HCT116 (cell line): ENCODE data around the gene NXPH2. TPM values are rescaled to one million over a fixed set of nuclear protein-coding genes. Genes with fewer than 3 reads are reported as not detected.

ENCODE experiments used
- ATAC-seq: fragments of 200-7000 bp; cut with Tn5 transposase; 2 replicates; pipeline ENCODE4 v1.9.1; 2020; ENCODE audit warnings: mild to moderate bottlenecking, moderate library complexity
- BruUV-seq: library from RNA; stranded (reverse); fragments of 400-500 nt; replicated peaks from 2 replicates; lab custom pipeline; 2021; lab: Mats Ljungman, UMichigan
- CTCF ChIA-PET: fragments of 300-600 bp; sonication (Branson Sonifier 250); formaldehyde crosslinking; loops from one replicate; lab custom pipeline; 2021; ENCODE audit warnings: antibody characterized with exemption; lab: Charles Lee
- POLR2A ChIA-PET: fragments of 300-600, 350-600 bp; sonication (Branson Sonifier 250); formaldehyde crosslinking; loops from one replicate; lab custom pipeline; 2021; ENCODE audit warnings: antibody characterized with exemption; lab: Charles Lee
- RAD21 ChIA-PET, 2 experiments: fragments of 300-600 bp; sonication (Branson Sonifier 250); formaldehyde crosslinking; loops; one replicate each; lab custom pipeline; 2023; ENCODE audit warnings: low total read pairs in 2 of 2; ENCODE audit not compliant: uncharacterized antibody in 2 of 2, unreplicated experiment in 2 of 2, low non-redundant PET in 1 of 2; lab: Charles Lee
- DNase-seq: peaks from one replicate; pipeline ENCODE4 v3.0.0-alpha.2; 2010; ENCODE audit warnings: low read depth, low spot score
- H2AFZ ChIP-seq: fragments of 200-600 bp; shearing (Covaris generic), sonication (generic); 2 replicates; pipeline ENCODE4 v1.6.1; 2017; ENCODE audit warnings: low read depth, mixed run types, mixed read lengths, antibody characterized with exemption, low read length; ENCODE audit not compliant: poor library complexity, severe bottlenecking
- H3K27ac ChIP-seq: 2 replicates; pipeline ENCODE4 v1.5.1; 2012; ENCODE audit warnings: low read depth, low read length
- H3K27me3 ChIP-seq: fragments of 200-600 bp; sonication (generic); 2 replicates; pipeline ENCODE4 v1.6.1; 2016; ENCODE audit warnings: mixed run types, low read length, mixed read lengths; ENCODE audit not compliant: insufficient read depth
- H3K36me3 ChIP-seq, 2 experiments: fragments of 200-500 bp in 1 of 2; fragments of 200-600 bp in 1 of 2; sonication (Bioruptor generic) in 1 of 2; sonication (generic) in 1 of 2; 2 replicates each; pipeline versions ENCODE4 v1.5.1 to v1.6.1; 2014 to 2016; ENCODE audit warnings: low read length in 2 of 2, inconsistent platforms in 1 of 2, mixed read lengths in 1 of 2, mixed run types in 1 of 2; ENCODE audit not compliant: insufficient read depth in 2 of 2, control insufficient read depth in 1 of 2
- H3K4me1 ChIP-seq, 2 experiments: fragments of 200-600 bp in 1 of 2; sonication (generic) in 1 of 2; 2 replicates each; pipeline versions ENCODE4 v1.5.1 to v1.6.1; 2012 to 2017; ENCODE audit warnings: low read length in 2 of 2, inconsistent platforms in 1 of 2, mild to moderate bottlenecking in 1 of 2, mixed read lengths in 1 of 2, mixed run types in 1 of 2, moderate library complexity in 1 of 2; ENCODE audit not compliant: insufficient read depth in 2 of 2, control insufficient read depth in 1 of 2
- H3K4me2 ChIP-seq: fragments of 200-600 bp; sonication (generic); 2 replicates; pipeline ENCODE4 v1.6.1; 2017; ENCODE audit warnings: mixed run types, low read length, mixed read lengths
- H3K4me3 ChIP-seq, 2 experiments: fragments of 200-600 bp in 1 of 2; sonication (generic) in 1 of 2; replicated peaks in 1 of 2; 2 replicates each; pipeline ENCODE4 v1.5.1; 2011 to 2016; ENCODE audit warnings: low read length in 2 of 2, control low read depth in 1 of 2, low read depth in 1 of 2, mild to moderate bottlenecking in 1 of 2, mixed read lengths in 1 of 2, mixed run types in 1 of 2
- H3K79me2 ChIP-seq: fragments of 200-600 bp; sonication (generic); 2 replicates; pipeline ENCODE4 v1.6.1; 2017; ENCODE audit warnings: mild to moderate bottlenecking, mixed run types, low read length, moderate library complexity, mixed read lengths; ENCODE audit not compliant: insufficient read depth
- H3K9ac ChIP-seq: fragments of 200-600 bp; sonication (generic); 2 replicates; pipeline ENCODE4 v1.6.1; 2016; ENCODE audit warnings: low read length, mixed read lengths
- H3K9me2 ChIP-seq: fragments of 200-600 bp; sonication (generic), shearing (Covaris generic); 2 replicates; pipeline ENCODE4 v1.6.1; 2017; ENCODE audit warnings: mixed run types, mild to moderate bottlenecking, moderate library complexity; ENCODE audit not compliant: insufficient read depth
- H3K9me3 ChIP-seq, 2 experiments: fragments of 200-500 bp in 1 of 2; fragments of 200-600 bp in 1 of 2; sonication (Bioruptor generic) in 1 of 2; sonication (generic) in 1 of 2; 2 replicates each; pipeline ENCODE4 v1.6.1; 2014 to 2017; ENCODE audit warnings: low read length in 2 of 2, mixed read lengths in 2 of 2, inconsistent platforms in 1 of 2, low read depth in 1 of 2, mild to moderate bottlenecking in 1 of 2, mixed run types in 1 of 2, moderate library complexity in 1 of 2; ENCODE audit not compliant: control insufficient read depth in 1 of 2, insufficient read depth in 1 of 2
- H4K20me1 ChIP-seq: fragments of 200-600 bp; sonication (generic), shearing (Covaris generic); 2 replicates; pipeline ENCODE4 v1.6.1; 2017; ENCODE audit warnings: mixed run types, mild to moderate bottlenecking, moderate library complexity; ENCODE audit not compliant: insufficient read depth
- CBX3 ChIP-seq: IDR thresholded peaks from 2 replicates; pipeline ENCODE4 v1.6.1; 2012; ENCODE audit warnings: low read depth
- CEBPB ChIP-seq: IDR thresholded peaks from 2 replicates; pipeline ENCODE4 v1.6.1; 2012; ENCODE audit warnings: low read depth
- EGR1 ChIP-seq: IDR thresholded peaks from 2 replicates; pipeline ENCODE4 v1.6.1; 2012; ENCODE audit warnings: low read depth
- ELF1 ChIP-seq: IDR thresholded peaks from 2 replicates; pipeline ENCODE4 v1.6.1; 2012; ENCODE audit warnings: low read depth, borderline replicate concordance
- EZH2 ChIP-seq: fragments of 200-600 bp; sonication (generic); IDR thresholded peaks from 2 replicates; pipeline ENCODE4 v1.6.1; 2017; ENCODE audit warnings: antibody characterized with exemption, mixed run types
- FOSL1 ChIP-seq: IDR thresholded peaks from 2 replicates; pipeline ENCODE4 v1.6.1; 2012; ENCODE audit warnings: low read depth
- POLR2A ChIP-seq: IDR thresholded peaks from 2 replicates; pipeline ENCODE4 v1.7.0; 2011; ENCODE audit warnings: borderline replicate concordance; ENCODE audit not compliant: insufficient read depth, insufficient read length; ENCODE audit errors: extremely low read depth
- POLR2AphosphoS5 ChIP-seq: IDR thresholded peaks from 2 replicates; pipeline ENCODE4 v1.6.1; 2011; ENCODE audit warnings: mild to moderate bottlenecking, low read depth, low read length, moderate library complexity
- REST ChIP-seq: IDR thresholded peaks from 2 replicates; pipeline ENCODE4 v1.6.1; 2012; ENCODE audit warnings: low read depth
- SIN3A ChIP-seq: IDR thresholded peaks from 2 replicates; pipeline ENCODE4 v1.6.1; 2012; ENCODE audit warnings: low read depth
- SP1 ChIP-seq: IDR thresholded peaks from 2 replicates; pipeline ENCODE4 v1.6.1; 2012; ENCODE audit warnings: low read depth
- SRF ChIP-seq: IDR thresholded peaks from 2 replicates; pipeline ENCODE4 v1.6.1; 2012; ENCODE audit warnings: low read depth
- TCF7L2 ChIP-seq: IDR thresholded peaks from 2 replicates; pipeline ENCODE4 v1.7.0; 2011; ENCODE audit warnings: borderline replicate concordance, inconsistent platforms; ENCODE audit not compliant: insufficient read depth, insufficient read length; ENCODE audit errors: extremely low read depth
- YY1 ChIP-seq: IDR thresholded peaks from 2 replicates; pipeline ENCODE4 v1.6.1; 2011; ENCODE audit warnings: low read length, low read depth, moderate library complexity, mild to moderate bottlenecking; ENCODE audit not compliant: insufficient replicate concordance; ENCODE audit errors: extremely low read depth
- ZNF274 ChIP-seq: fragments of 200-500 bp; sonication (Bioruptor generic); IDR thresholded peaks from 2 replicates; pipeline ENCODE4 v1.6.1; 2014; ENCODE audit warnings: mild to moderate bottlenecking, low read depth, low read length, inconsistent platforms
- intact Hi-C: fragments of 100-400 bp; cut with micrococcal nuclease; formaldehyde crosslinking; loops from 2 replicates; pipeline ENCODE4 v1.10.0; 2022
- total RNA-seq: library from RNA; stranded (reverse); gene quantifications from one replicate; pipeline ENCODE4 v1.2.1, GENCODE V29; 2021; ENCODE audit not compliant: unreplicated experiment
- TF ChIP-seq, protein P1 (sequence below), 3 experiments: fragments of 200-600 bp in 1 of 3; sonication (generic) in 1 of 3; IDR thresholded peaks in 2 of 3; conservative IDR thresholded peaks in 1 of 3; 2 replicates each; pipeline ENCODE4 v1.5.1; 2012 to 2017; ENCODE audit warnings: low read depth in 2 of 3, low read length in 2 of 3, antibody characterized with exemption in 1 of 3, borderline replicate concordance in 1 of 3, control low read depth in 1 of 3, mild to moderate bottlenecking in 1 of 3, mixed read lengths in 1 of 3, mixed run types in 1 of 3, moderate library complexity in 1 of 3; ENCODE audit not compliant: insufficient read depth in 1 of 3
- TF ChIP-seq, protein P2 (sequence below): IDR thresholded peaks from 2 replicates; pipeline ENCODE4 v1.6.1; 2012
- TF ChIP-seq, protein P3 (sequence below): IDR thresholded peaks from 2 replicates; pipeline ENCODE4 v1.6.1; 2012
- TF ChIP-seq, protein P4 (sequence below): IDR thresholded peaks from 2 replicates; pipeline ENCODE4 v1.6.1; 2011; ENCODE audit warnings: mild to moderate bottlenecking, low read length, moderate library complexity; ENCODE audit not compliant: insufficient replicate concordance; ENCODE audit errors: extremely low read depth

Gene NXPH2
- total RNA-seq, 1 experiment from 2014 or later = not detected

DNA sequence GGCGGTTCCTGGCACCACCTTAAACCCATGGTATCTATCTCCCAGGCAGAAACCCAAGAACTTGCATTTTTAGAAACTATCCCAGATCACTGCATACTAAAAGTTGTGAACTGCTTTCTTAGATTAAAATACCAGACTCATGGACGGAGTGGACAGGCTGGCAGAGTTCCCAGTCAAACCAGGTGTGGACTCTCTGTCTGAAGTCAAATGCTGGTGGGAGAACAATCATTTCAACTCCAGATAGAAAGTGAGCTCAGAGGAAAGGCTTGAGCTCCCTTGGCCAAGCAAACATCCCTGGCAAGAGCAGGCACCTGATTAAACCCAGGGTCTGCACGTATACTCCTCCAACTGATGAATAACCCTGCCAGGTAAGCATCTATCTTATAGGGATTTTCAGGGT is 19.5 kb downstream of the NXPH2 start:
- CTCF ChIA-PET = no interaction called here
- Histone ChIP-seq H3K4me2 (no peak overlapping the region), H3K79me2 (no peaks in the 10 kb centered on the region), H2AFZ (no peak overlapping the region), H3K27me3 (no peaks in the 10 kb centered on the region), H3K4me1 (no peaks in the 10 kb centered on the region; a peak in 1 of 4 replicates), H3K9ac (no peak overlapping the region), H3K4me3 (no peak overlapping the region), H3K9me2 (no peaks in the 10 kb centered on the region; the same call in 1 of the 2 replicates), H3K9me3 (no peaks in the 10 kb centered on the region), H4K20me1 (no peaks in the 10 kb centered on the region), H3K36me3 (no peaks in the 10 kb centered on the region), H3K27ac (no peak overlapping the region)
- no TSS peak for BruUV-seq
- ATAC-seq = no peak
- POLR2A ChIA-PET = no interaction called here
- DNase-seq = no peak
- TF ChIP-seq REST (no peak), EGR1 (no peak), EZH2 (no peak), TCF7L2 (no peak), ELF1 (no peak), FOSL1 (no peak), CEBPB (no peak), CBX3 (no peak), ZNF274 (no peak), SIN3A (no peak), SP1 (no peak), SRF (no peak), YY1 (no peak), POLR2AphosphoS5 (no peak), POLR2A (no peak)
- TF ChIP-seq, protein P1, sequence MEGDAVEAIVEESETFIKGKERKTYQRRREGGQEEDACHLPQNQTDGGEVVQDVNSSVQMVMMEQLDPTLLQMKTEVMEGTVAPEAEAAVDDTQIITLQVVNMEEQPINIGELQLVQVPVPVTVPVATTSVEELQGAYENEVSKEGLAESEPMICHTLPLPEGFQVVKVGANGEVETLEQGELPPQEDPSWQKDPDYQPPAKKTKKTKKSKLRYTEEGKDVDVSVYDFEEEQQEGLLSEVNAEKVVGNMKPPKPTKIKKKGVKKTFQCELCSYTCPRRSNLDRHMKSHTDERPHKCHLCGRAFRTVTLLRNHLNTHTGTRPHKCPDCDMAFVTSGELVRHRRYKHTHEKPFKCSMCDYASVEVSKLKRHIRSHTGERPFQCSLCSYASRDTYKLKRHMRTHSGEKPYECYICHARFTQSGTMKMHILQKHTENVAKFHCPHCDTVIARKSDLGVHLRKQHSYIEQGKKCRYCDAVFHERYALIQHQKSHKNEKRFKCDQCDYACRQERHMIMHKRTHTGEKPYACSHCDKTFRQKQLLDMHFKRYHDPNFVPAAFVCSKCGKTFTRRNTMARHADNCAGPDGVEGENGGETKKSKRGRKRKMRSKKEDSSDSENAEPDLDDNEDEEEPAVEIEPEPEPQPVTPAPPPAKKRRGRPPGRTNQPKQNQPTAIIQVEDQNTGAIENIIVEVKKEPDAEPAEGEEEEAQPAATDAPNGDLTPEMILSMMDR (IDR thresholded peaks at IDR 0.05 in 2 of 3, conservative IDR thresholded peaks at IDR 0.05 in 1 of 3; ENCODE audit: borderline replicate concordance in 1 of 3, insufficient read depth in 1 of 3, low read depth in 2 of 3, low read length in 2 of 3) = no peak
- TF ChIP-seq, protein P2, sequence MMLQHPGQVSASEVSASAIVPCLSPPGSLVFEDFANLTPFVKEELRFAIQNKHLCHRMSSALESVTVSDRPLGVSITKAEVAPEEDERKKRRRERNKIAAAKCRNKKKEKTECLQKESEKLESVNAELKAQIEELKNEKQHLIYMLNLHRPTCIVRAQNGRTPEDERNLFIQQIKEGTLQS = no peak
- TF ChIP-seq, protein P3, sequence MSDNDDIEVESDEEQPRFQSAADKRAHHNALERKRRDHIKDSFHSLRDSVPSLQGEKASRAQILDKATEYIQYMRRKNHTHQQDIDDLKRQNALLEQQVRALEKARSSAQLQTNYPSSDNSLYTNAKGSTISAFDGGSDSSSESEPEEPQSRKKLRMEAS = no peak
- TF ChIP-seq, protein P4, sequence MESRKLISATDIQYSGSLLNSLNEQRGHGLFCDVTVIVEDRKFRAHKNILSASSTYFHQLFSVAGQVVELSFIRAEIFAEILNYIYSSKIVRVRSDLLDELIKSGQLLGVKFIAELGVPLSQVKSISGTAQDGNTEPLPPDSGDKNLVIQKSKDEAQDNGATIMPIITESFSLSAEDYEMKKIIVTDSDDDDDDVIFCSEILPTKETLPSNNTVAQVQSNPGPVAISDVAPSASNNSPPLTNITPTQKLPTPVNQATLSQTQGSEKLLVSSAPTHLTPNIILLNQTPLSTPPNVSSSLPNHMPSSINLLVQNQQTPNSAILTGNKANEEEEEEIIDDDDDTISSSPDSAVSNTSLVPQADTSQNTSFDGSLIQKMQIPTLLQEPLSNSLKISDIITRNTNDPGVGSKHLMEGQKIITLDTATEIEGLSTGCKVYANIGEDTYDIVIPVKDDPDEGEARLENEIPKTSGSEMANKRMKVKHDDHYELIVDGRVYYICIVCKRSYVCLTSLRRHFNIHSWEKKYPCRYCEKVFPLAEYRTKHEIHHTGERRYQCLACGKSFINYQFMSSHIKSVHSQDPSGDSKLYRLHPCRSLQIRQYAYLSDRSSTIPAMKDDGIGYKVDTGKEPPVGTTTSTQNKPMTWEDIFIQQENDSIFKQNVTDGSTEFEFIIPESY = no peak
- intact Hi-C loops = no loop called here
- RAD21 ChIA-PET = no interaction called here
